Upper lobe of left lung (tissue), 4 donors: Measurements from ENCODE around the gene FCER2.

Source experiments
- CTCF ChIP-seq, 6 experiments: fragments of 450-650 bp in 4 of 6; fragments of 200-600 bp in 2 of 6; sonication (generic) in 2 of 6; IDR thresholded peaks; one replicate each; pipeline ENCODE4 v1.5.1; 2016 to 2019; ENCODE audit warnings: antibody characterized with exemption in 6 of 6
- EP300 ChIP-seq, 4 donors: sonication (generic); formaldehyde crosslinking; IDR thresholded peaks; one replicate each; pipeline ENCODE4 v1.5.1; 2017; ENCODE audit warnings: antibody characterized with exemption in 4 of 4, control low read depth in 2 of 4
- POLR2AphosphoS5 ChIP-seq, 2 donors: sonication (generic); formaldehyde crosslinking; IDR thresholded peaks; one replicate each; pipeline ENCODE4 v1.5.1; 2017; ENCODE audit warnings: antibody characterized with exemption in 2 of 2

- TF ChIP-seq EP300 (IDR thresholded peaks at IDR 0.05) (no peak), CTCF (IDR thresholded peaks at IDR 0.05) (no peak), POLR2AphosphoS5 (IDR thresholded peaks at IDR 0.05) (no peak)
These were observed 2.9 kb downstream of the FCER2 start for GRCh38 chr19:7699003-7699402.
